Testis (tissue), 2 donors: Measurements from ENCODE around the gene TBC1D21.

Experiments used
- CTCF ChIP-seq, 3 experiments: fragments of 450-650 bp in 2 of 3; fragments of 200-600 bp in 1 of 3; sonication (generic) in 1 of 3; IDR thresholded peaks; one replicate each; pipeline ENCODE4 v1.5.1; 2016 to 2019; ENCODE audit warnings: antibody characterized with exemption in 3 of 3, mild to moderate bottlenecking in 2 of 3, moderate library complexity in 1 of 3
- POLR2A ChIP-seq: fragments of 450-650 bp; IDR thresholded peaks from one replicate; pipeline ENCODE4 v1.6.1; 2017; ENCODE audit warnings: antibody characterized with exemption, mild to moderate bottlenecking, moderate library complexity

- TF ChIP-seq CTCF (IDR thresholded peaks at IDR 0.05) (no peak), POLR2A (no peak)
Observed at GRCh38 chr15:73930790-73931281, 57.5 kb downstream of the TBC1D21 start.
